ENCODE measurements around the gene KIAA1210. TPM values are rescaled to one million over a fixed set of nuclear protein-coding genes. Genes with fewer than 3 reads are reported as not detected.

The KIAA1210 gene
- total RNA-seq, 2 donors from 2014 or later, result not detected

Other genes with a start within 250 kb of the KIAA1210 start
- gene LONRF3, start 153.2 kb downstream of the KIAA1210 start, total RNA-seq, result 1 to 10 TPM; 4.5 to 5.1 TPM
- gene CT47C1, start 54.8 kb downstream of the KIAA1210 start, total RNA-seq, result not detected
- gene PGRMC1, start 108.5 kb upstream of the KIAA1210 start, total RNA-seq, result 10 to 100 TPM; 22.2 to 35.0 TPM

All from activated naive CD4-positive, alpha-beta T cell treated with anti-CD3 and anti-CD28 coated beads, Interleukin-2, amount 50 U/mL, for 72 hours (primary cell).